Measurements from ENCODE around the gene TAF4B. TPM values are rescaled to one million over a fixed set of nuclear protein-coding genes. Genes with fewer than 3 reads are reported as not detected.

Gene TAF4B
- total and polyA plus RNA-seq, 9 of the 15 experiments (the other 6 are each of a cell fraction or from before 2014, with no cell fraction given): 4.5 to 25.3 (median 20.5) TPM

DNA sequence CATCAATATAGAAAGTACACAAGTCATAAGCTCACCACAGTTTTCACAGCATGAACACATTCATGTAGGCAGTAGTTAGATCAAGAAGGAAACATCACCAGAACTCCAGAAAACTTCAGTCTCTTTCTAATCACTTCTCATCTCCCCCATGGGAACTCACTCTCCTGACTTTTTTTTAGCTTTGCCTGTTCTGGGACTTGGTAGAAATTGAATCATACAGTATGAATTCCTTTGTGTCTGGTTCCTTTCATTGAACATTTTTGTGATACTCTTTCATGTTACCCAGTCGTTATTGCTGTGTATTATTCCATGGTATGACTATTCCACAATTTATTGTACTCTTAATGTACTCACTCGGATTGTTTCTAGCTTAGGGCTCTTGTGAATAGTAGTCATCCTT lies 160.2 kb downstream of the TAF4B start (continued):
- TF ChIP-seq ZBTB40 (IDR thresholded peaks at IDR 0.05) (no peak), ZBTB40 (CRISPR knock-in tag; IDR thresholded peaks at IDR 0.05) (no peak), MBD2 (IDR thresholded peaks at IDR 0.05; ENCODE audit: borderline replicate concordance, low read depth) (no peak), RBM15 (IDR thresholded peaks at IDR 0.05; ENCODE audit: insufficient read depth, low read length) (no peak), SRSF7 (optimal IDR thresholded peaks at IDR 0.05; ENCODE audit: low read depth, low read length) (no peak), SREBF1 (IDR thresholded peaks at IDR 0.05; ENCODE audit: borderline replicate concordance, low read depth, low read length) (no peak), RBM39 (optimal IDR thresholded peaks at IDR 0.05; ENCODE audit: low read depth, low read length) (no peak)
- TF ChIP-seq, protein P1, sequence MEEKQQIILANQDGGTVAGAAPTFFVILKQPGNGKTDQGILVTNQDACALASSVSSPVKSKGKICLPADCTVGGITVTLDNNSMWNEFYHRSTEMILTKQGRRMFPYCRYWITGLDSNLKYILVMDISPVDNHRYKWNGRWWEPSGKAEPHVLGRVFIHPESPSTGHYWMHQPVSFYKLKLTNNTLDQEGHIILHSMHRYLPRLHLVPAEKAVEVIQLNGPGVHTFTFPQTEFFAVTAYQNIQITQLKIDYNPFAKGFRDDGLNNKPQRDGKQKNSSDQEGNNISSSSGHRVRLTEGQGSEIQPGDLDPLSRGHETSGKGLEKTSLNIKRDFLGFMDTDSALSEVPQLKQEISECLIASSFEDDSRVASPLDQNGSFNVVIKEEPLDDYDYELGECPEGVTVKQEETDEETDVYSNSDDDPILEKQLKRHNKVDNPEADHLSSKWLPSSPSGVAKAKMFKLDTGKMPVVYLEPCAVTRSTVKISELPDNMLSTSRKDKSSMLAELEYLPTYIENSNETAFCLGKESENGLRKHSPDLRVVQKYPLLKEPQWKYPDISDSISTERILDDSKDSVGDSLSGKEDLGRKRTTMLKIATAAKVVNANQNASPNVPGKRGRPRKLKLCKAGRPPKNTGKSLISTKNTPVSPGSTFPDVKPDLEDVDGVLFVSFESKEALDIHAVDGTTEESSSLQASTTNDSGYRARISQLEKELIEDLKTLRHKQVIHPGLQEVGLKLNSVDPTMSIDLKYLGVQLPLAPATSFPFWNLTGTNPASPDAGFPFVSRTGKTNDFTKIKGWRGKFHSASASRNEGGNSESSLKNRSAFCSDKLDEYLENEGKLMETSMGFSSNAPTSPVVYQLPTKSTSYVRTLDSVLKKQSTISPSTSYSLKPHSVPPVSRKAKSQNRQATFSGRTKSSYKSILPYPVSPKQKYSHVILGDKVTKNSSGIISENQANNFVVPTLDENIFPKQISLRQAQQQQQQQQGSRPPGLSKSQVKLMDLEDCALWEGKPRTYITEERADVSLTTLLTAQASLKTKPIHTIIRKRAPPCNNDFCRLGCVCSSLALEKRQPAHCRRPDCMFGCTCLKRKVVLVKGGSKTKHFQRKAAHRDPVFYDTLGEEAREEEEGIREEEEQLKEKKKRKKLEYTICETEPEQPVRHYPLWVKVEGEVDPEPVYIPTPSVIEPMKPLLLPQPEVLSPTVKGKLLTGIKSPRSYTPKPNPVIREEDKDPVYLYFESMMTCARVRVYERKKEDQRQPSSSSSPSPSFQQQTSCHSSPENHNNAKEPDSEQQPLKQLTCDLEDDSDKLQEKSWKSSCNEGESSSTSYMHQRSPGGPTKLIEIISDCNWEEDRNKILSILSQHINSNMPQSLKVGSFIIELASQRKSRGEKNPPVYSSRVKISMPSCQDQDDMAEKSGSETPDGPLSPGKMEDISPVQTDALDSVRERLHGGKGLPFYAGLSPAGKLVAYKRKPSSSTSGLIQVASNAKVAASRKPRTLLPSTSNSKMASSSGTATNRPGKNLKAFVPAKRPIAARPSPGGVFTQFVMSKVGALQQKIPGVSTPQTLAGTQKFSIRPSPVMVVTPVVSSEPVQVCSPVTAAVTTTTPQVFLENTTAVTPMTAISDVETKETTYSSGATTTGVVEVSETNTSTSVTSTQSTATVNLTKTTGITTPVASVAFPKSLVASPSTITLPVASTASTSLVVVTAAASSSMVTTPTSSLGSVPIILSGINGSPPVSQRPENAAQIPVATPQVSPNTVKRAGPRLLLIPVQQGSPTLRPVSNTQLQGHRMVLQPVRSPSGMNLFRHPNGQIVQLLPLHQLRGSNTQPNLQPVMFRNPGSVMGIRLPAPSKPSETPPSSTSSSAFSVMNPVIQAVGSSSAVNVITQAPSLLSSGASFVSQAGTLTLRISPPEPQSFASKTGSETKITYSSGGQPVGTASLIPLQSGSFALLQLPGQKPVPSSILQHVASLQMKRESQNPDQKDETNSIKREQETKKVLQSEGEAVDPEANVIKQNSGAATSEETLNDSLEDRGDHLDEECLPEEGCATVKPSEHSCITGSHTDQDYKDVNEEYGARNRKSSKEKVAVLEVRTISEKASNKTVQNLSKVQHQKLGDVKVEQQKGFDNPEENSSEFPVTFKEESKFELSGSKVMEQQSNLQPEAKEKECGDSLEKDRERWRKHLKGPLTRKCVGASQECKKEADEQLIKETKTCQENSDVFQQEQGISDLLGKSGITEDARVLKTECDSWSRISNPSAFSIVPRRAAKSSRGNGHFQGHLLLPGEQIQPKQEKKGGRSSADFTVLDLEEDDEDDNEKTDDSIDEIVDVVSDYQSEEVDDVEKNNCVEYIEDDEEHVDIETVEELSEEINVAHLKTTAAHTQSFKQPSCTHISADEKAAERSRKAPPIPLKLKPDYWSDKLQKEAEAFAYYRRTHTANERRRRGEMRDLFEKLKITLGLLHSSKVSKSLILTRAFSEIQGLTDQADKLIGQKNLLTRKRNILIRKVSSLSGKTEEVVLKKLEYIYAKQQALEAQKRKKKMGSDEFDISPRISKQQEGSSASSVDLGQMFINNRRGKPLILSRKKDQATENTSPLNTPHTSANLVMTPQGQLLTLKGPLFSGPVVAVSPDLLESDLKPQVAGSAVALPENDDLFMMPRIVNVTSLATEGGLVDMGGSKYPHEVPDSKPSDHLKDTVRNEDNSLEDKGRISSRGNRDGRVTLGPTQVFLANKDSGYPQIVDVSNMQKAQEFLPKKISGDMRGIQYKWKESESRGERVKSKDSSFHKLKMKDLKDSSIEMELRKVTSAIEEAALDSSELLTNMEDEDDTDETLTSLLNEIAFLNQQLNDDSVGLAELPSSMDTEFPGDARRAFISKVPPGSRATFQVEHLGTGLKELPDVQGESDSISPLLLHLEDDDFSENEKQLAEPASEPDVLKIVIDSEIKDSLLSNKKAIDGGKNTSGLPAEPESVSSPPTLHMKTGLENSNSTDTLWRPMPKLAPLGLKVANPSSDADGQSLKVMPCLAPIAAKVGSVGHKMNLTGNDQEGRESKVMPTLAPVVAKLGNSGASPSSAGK (IDR thresholded peaks at IDR 0.05): no peak
